Stimulated activated CD4-positive, alpha-beta T cell treated with anti-CD3 and anti-CD28 coated beads, Interleukin-2, amount 100 ng/mL, for 48 hours (primary cell): Measurements from ENCODE around the gene CCDC85A.

Experiments
- DNase-seq, 2 donors: peaks; one replicate each; pipeline ENCODE4 v3.0.0-alpha.2; 2020

The CCDC85A gene

DNA sequence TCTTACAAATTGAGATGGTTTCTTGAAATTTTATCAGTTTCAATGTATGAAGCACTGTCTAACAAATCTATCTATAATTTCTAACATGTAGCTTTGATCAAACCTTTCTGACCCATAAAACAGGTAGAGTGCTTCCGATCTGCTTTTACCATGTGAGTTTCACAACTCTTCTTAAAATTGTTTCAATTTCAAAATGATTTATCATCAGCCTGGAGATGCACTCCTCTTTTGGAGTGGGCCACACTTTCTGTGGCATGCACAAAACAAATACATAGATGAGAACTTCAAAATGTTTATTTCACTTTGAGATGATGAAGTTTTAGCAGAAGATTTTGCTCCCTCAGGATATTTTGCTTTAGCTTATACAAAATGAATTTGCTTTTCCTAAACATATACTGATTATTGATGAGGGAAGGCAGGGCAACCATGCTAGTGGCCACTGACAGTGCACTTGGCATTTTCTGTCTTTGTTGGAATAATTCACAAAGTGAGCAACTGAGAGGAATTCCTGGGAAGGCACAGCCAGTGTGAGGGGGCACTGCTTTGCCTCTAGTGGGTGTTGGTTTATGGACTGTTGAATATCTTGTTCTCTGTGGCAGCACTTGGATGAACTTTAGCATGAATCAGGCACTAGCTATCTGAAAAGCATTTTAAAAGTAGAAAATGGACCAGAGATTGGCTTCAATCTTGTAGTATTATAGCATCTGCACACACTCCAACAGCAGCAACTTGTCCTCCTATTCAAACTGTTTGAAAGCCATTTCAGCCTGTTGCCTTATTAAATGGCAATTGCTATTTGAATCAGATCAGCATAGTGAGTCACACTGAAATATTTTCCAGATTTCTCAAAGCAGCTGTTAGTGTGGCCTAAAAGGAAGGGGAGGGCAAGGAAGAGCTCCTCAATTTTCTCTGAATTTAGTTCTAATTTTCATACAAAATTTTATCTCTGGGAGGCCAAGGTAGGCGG lies 193.2 kb downstream of the CCDC85A start:
- DNase-seq: no peak

DNA sequence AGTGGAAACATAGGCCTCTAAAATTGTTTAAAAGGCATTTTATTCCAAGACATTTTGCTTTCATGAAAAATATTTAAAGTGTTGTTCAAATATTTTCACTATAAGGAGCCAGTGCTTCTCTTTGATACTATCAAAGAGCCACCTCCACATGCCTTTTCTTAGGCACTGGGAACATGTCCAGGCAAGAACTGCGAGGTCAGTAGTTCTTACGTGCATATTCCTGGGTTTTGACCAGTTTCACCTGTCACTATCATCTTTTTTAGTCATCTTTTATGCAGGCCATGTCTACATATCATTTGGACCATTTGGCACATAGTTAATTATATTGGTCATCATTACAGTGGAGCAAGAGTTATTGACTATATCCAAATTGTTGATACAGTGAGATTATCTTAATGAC lies 195.3 kb downstream of the CCDC85A start:
- no peak for DNase-seq

DNA sequence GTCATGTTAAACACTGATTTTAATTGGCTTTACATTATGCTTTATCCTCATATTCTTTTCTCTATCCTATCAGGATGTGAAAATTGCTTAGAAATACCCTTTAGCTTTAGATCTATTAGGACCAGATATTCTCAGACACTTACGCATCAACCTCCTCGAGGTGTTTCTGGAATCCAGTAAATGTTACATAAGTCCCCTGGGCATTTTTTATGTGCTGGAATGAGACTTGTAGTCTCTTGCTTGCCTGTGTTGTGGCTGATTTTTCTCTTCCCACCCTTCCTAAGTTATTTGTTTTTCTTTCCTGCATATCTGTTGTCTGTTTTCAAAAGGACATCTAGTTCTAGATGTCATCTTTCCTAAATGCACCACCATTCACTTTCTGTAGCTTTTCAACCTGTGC lies 197.1 kb downstream of the CCDC85A start:
- no peak for DNase-seq

GRCh38 chr2:56382466-56382865 lies 198.7 kb downstream of the CCDC85A start:
- DNase-seq: no peak

DNA sequence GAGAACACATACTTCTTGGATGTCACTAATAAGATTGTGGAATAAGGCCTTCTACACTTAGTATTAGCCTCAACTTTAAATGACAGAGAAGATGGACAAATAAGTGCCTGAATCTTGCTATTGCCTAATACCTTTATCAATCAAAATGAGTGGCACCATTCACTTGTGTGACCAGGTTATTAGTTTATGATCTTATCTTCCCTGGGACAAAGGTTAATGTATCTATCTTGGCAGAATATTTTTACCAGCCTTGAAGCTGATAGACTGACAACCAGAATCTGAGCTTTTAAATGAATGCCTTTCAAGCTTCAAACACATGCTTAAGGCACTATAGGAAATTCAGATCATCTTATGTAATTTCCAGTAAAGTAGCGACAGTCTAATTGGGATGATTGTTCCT lies 202.9 kb downstream of the CCDC85A start:
- DNase-seq: no peak

DNA sequence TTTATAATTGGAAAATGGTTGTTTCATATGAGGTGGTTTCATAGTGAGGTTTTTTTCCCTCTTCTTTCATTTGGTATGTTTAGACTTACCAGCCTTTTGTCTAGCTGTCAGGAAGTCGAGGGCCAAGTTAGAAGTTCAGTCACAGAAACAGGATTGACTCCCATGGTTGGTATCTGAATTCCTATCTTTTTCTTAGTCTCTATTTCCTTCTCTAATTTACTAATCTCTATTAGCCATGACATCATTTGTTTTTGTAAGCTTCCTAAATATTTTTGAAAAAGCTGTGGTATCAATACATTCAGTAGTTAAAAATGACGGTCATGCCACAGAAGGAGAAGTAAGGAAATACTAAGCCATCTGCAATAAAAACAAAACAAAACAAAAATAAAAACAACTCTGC lies 206.9 kb downstream of the CCDC85A start:
- no peak for DNase-seq

GRCh38 chr2:56410140-56410539 lies 226.3 kb downstream of the CCDC85A start:
- no peak for DNase-seq

GRCh38 chr2:56416500-56417176 lies 232.8 kb downstream of the CCDC85A start:
- DNase-seq: no peak
